Hippocampal formation (tissue), 2 donors: ENCODE measurements around the gene KCNB1.

Experiments
- DNase-seq, 2 donors: peaks; one replicate each; lab custom pipeline; 2025; lab: John Stamatoyannopoulos, UW

KCNB1 gene

GRCh38 chr20:49388744-49389143, 93.7 kb downstream of the KCNB1 start:
- no peak for DNase-seq

GRCh38 chr20:49387581-49387939, 94.9 kb downstream of the KCNB1 start:
- DNase-seq = no peak

- DNase-seq = no peak
These were observed 95.5 kb downstream of the KCNB1 start for GRCh38 chr20:49386848-49387580.

- DNase-seq = no peak
These were observed 97.0 kb downstream of the KCNB1 start for GRCh38 chr20:49385465-49385864.

- DNase-seq = peak in 1 of 2 donors; percentile 35
These were observed 97.7 kb downstream of the KCNB1 start for GRCh38 chr20:49384437-49385434.

GRCh38 chr20:49381558-49382493, 100.6 kb downstream of the KCNB1 start:
- peak; percentile 20 to 48 for DNase-seq

GRCh38 chr20:49380337-49380780, 102.1 kb downstream of the KCNB1 start:
- DNase-seq = no peak

GRCh38 chr20:49379338-49379737, 103.1 kb downstream of the KCNB1 start:
- DNase-seq = no peak

- DNase-seq = no peak
These were observed 105.1 kb downstream of the KCNB1 start for GRCh38 chr20:49377326-49377725.

- DNase-seq = no peak
These were observed 107.3 kb downstream of the KCNB1 start for GRCh38 chr20:49375170-49375569.

- no peak for DNase-seq
These were observed 110.3 kb downstream of the KCNB1 start for GRCh38 chr20:49372095-49372734.

- no peak for DNase-seq
These were observed 113.9 kb downstream of the KCNB1 start for GRCh38 chr20:49368596-49368995.

- DNase-seq = no peak
These were observed 115.4 kb downstream of the KCNB1 start for GRCh38 chr20:49367113-49367512.

GRCh38 chr20:49366687-49367086, 115.8 kb downstream of the KCNB1 start:
- DNase-seq = no peak

GRCh38 chr20:49361862-49362660, 120.4 kb downstream of the KCNB1 start:
- no peak for DNase-seq

GRCh38 chr20:49360242-49360968, 122.1 kb downstream of the KCNB1 start:
- DNase-seq = no peak

GRCh38 chr20:49356676-49357075, 125.8 kb downstream of the KCNB1 start:
- no peak for DNase-seq

GRCh38 chr20:49354673-49355072, 127.8 kb downstream of the KCNB1 start:
- no peak for DNase-seq

GRCh38 chr20:49353348-49353747, 129.1 kb downstream of the KCNB1 start:
- no peak for DNase-seq

GRCh38 chr20:49352751-49353150, 129.7 kb downstream of the KCNB1 start:
- no peak for DNase-seq
